ENCODE data around the gene REV3L.
A peak's percentile ranks its signal among the peaks of the same experiment; 100 is the strongest.

Gene REV3L

GRCh38 chr6:111367393-111368088 is 115.5 kb downstream of the REV3L start:
- intact Hi-C loops (cut with DNase I; ENCODE audit: low total_unique reads) = loop anchor here (10.0 kb wide), 1 partner anchor 247 kb away; no protein-coding TSS in a partner anchor
- no peaks in the 10 kb centered on the region for H3K27me3 ChIP-seq
- H3K27ac ChIP-seq = peak overlapping the region; percentile 15 to 40
- peaks cover 0 to 18% (median 17%) of the 10 kb centered on the region in 3 donors for H3K36me3 ChIP-seq
- no peak overlapping the region for H3K4me3 ChIP-seq
- H3K9me3 ChIP-seq = no peaks in the 10 kb centered on the region
- no peak for TF ChIP-seq CTCF (IDR thresholded peaks at IDR 0.05)
- no peak for DNase-seq
- H3K4me1 ChIP-seq = peaks cover 0 to 21% (median 4%) of the 10 kb centered on the region in 4 donors

- DNase-seq = peak in 1 of 2 donors; percentile 35
- Histone ChIP-seq H3K36me3 (peaks cover 3 to 27% (median 23%) of the 10 kb centered on the region in 3 donors), H3K4me3 (no peak overlapping the region), H3K9me3 (no peaks in the 10 kb centered on the region), H3K27me3 (no peaks in the 10 kb centered on the region), H3K27ac (no peak overlapping the region), H3K4me1 (no peaks in the 10 kb centered on the region)
- peak; percentile 38 to 51 for TF ChIP-seq CTCF (IDR thresholded peaks at IDR 0.05)
- intact Hi-C loops (cut with DNase I; ENCODE audit: low total_unique reads) = loop anchor here (10.0 kb wide), 1 partner anchor 253 kb away; no protein-coding TSS in a partner anchor
Observed at GRCh38 chr6:111361648-111362047, 121.4 kb downstream of the REV3L start.

GRCh38 chr6:111358454-111358853 is 124.6 kb downstream of the REV3L start:
- Histone ChIP-seq H3K9me3 (no peaks in the 10 kb centered on the region), H3K36me3 (peaks cover 18 to 43% (median 40%) of the 10 kb centered on the region in 3 donors)
- intact Hi-C loops (cut with DNase I; ENCODE audit: low total_unique reads) = loop anchor here (10.0 kb wide), 1 partner anchor 286 kb away; no protein-coding TSS in a partner anchor

GRCh38 chr6:111357705-111358104 is 125.3 kb downstream of the REV3L start:
- Histone ChIP-seq H3K4me1 (peaks cover 0 to 12% (median 3%) of the 10 kb centered on the region in 4 donors), H3K4me3 (no peak overlapping the region), H3K27ac (no peak overlapping the region), H3K27me3 (no peaks in the 10 kb centered on the region), H3K36me3 (peaks cover 18 to 43% (median 33%) of the 10 kb centered on the region in 3 donors), H3K9me3 (no peaks in the 10 kb centered on the region)
- no peak for DNase-seq
- intact Hi-C loops (cut with DNase I; ENCODE audit: low total_unique reads) = loop anchor here (10.0 kb wide), 1 partner anchor 287 kb away; no protein-coding TSS in a partner anchor
- no peak for TF ChIP-seq CTCF (IDR thresholded peaks at IDR 0.05)

More at GRCh38 chr6:111358454-111358853, 124.6 kb downstream of the REV3L start:
- Histone ChIP-seq H3K27ac (no peak overlapping the region), H3K4me3 (no peak overlapping the region), H3K27me3 (no peaks in the 10 kb centered on the region), H3K4me1 (peaks cover 0 to 12% (median 1%) of the 10 kb centered on the region in 4 donors)
- no peak for DNase-seq
- TF ChIP-seq CTCF (IDR thresholded peaks at IDR 0.05) = no peak

GRCh38 chr6:111356551-111356950 is 126.5 kb downstream of the REV3L start:
- TF ChIP-seq CTCF (IDR thresholded peaks at IDR 0.05) = no peak

More at GRCh38 chr6:111356551-111356950, 126.5 kb downstream of the REV3L start:
- Histone ChIP-seq H3K4me3 (no peak overlapping the region), H3K27ac (no peak overlapping the region), H3K9me3 (no peaks in the 10 kb centered on the region), H3K36me3 (peaks cover 19 to 55% (median 33%) of the 10 kb centered on the region in 3 donors), H3K4me1 (peaks cover 0 to 12% (median 3%) of the 10 kb centered on the region in 4 donors), H3K27me3 (no peaks in the 10 kb centered on the region)
- DNase-seq = no peak
- intact Hi-C loops (cut with DNase I; ENCODE audit: low total_unique reads) = loop anchor here (10.0 kb wide), 1 partner anchor 288 kb away; no protein-coding TSS in a partner anchor

Data from tibial artery (tissue), 4 donors.